Adrenal gland (tissue), 12 donors: ENCODE measurements around the gene CTU2. TPM values are rescaled to one million over a fixed set of nuclear protein-coding genes. Genes with fewer than 3 reads are reported as not detected.

ENCODE experiments used
- DNase-seq, 7 donors: peaks; one replicate each; pipeline ENCODE4 v3.0.0-alpha.2; 2019 to 2020
- H3K27ac ChIP-seq, 5 donors: fragments of 200-600 bp; sonication (generic) in 4 of 5; 1 replicate in 3 of 5; 2 replicates in 2 of 5; pipeline versions ENCODE4 v1.5.1 to v1.8.0; 2016 to 2020; ENCODE audit warnings: mild to moderate bottlenecking in 1 of 5
- H3K27me3 ChIP-seq: fragments of 200-600 bp; 2 replicates; pipeline ENCODE4 v1.8.0; 2021
- H3K36me3 ChIP-seq, 2 donors: fragments of 200-600 bp; replicated peaks in 1 of 2; 1 replicate in 1 of 2; 2 replicates in 1 of 2; pipeline versions ENCODE4 v1.5.1 to v1.8.0; 2018 to 2022
- H3K4me1 ChIP-seq, 2 donors: fragments of 200-600 bp; replicated peaks in 1 of 2; 1 replicate in 1 of 2; 2 replicates in 1 of 2; pipeline versions ENCODE4 v1.5.1 to v1.8.0; 2018 to 2021
- H3K4me3 ChIP-seq, 4 donors: fragments of 200-600 bp; sonication (generic) in 3 of 4; one replicate each; pipeline ENCODE4 v1.5.1; 2016 to 2018
- H3K9me3 ChIP-seq, 3 donors: fragments of 200-600 bp; sonication (generic) in 1 of 3; replicated peaks in 1 of 3; 1 replicate in 2 of 3; 2 replicates in 1 of 3; pipeline versions ENCODE4 v1.5.1 to v1.8.0; 2016 to 2021
- POLR2A ChIP-seq, 2 donors: fragments of 450-650 bp; IDR thresholded peaks; one replicate each; pipeline ENCODE4 v1.6.1; 2017; ENCODE audit warnings: antibody characterized with exemption in 2 of 2, mild to moderate bottlenecking in 2 of 2, moderate library complexity in 1 of 2
- WGBS, 4 donors: extraction: QIAGEN DNeasy Blood & Tissue Kit in 2 of 4; methylation state at CpG; one replicate each; pipeline versions ENCODE4 v1.1.5 to v1.1.7; 2013 to 2017; 5-methylcytosine and 5-hydroxymethylcytosine counted together
- intact Hi-C, 2 donors: fragments of 100-400 bp; cut with DNase I; formaldehyde crosslinking; loops; one replicate each; pipeline versions ENCODE4 v1.14.1 to v1.15.0; 2022 to 2023
- polyA plus RNA-seq, 3 donors: library from polyadenylated mRNA; stranded (reverse); fragments of 200-250 nt in 2 of 3; fragments of 350-450 nt in 1 of 3; fragmentation: Illumina TruSeq in 1 of 3; extraction: RNeasy Lipid Tissue Mini Kit (QIAGEN cat#74804) in 1 of 3; gene quantifications; one replicate each; pipeline ENCODE4 v1.2.3, GENCODE V29; 2013 to 2014
- total RNA-seq, 9 donors: library from RNA; depleted of rRNA in 4 of 9; stranded (reverse); fragments of >200 nt in 4 of 9; fragments of 120-200 nt in 1 of 9; fragmentation: NEBNext Ultra II Directional in 1 of 9; extraction: Animal tissue kit (Norgen Biotek cat#: 25700) in 1 of 9; gene quantifications; one replicate each; pipeline versions ENCODE4 v1.1.0 to v1.2.4, GENCODE V29; 2013 to 2023
- TF ChIP-seq, protein P1 (sequence below), 6 experiments: fragments of 450-650 bp in 4 of 6; fragments of 200-600 bp in 2 of 6; sonication (generic) in 1 of 6; IDR thresholded peaks; 1 replicate in 5 of 6; 2 replicates in 1 of 6; pipeline versions ENCODE4 v1.5.1 to v1.8.0; 2016 to 2021; ENCODE audit warnings: antibody characterized with exemption in 6 of 6, mild to moderate bottlenecking in 2 of 6, moderate library complexity in 1 of 6
- donor health status: healthy with polysubstance abuse.
- donor health status: Bipolar disorder and iron deficiency.
- donor health status: DM: yes; HTN: yes; CAD: no.
- donor health status: DM: no; HTN: no; CAD: no.
- donor health status: DM: no; HTN: no; CAD: no.
- donor health status: DM: yes; HTN: yes; CAD: no.

CTU2 gene
- total and polyA plus RNA-seq, 12 donors: 3.6 to 43.8 (median 14.0) TPM

DNA sequence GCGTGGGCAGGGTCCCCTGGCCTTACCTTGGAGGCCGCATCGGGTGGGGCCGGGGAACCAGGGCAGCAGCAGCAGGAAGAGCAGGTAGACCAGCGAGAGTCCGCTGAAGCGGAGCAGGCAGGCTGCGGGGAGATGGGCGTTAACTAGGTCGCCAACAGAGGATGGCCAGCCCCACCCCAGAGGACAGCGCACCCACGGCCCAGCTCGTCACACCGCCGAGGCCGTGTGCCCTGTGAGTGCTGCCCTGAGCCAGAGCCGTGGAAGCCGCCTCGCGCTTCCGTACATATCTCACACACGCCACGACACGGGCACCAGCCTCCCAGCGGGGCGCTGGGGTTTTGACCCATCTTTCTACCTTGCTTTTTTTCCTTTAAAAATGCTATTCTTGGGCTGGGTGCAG is 43.1 kb downstream of the CTU2 start:
- 96 to 98% (median 97%) methylated on average over 18 to 26 of the region's 26 CpGs for WGBS, 4 donors
- intact Hi-C loops: no loop called here
- Histone ChIP-seq H3K36me3 (no peaks in the 10 kb centered on the region), H3K27ac (no peak overlapping the region), H3K4me1 (peaks cover 0 to 6% of the 10 kb centered on the region in 2 donors), H3K4me3 (no peak overlapping the region), H3K27me3 (no peaks in the 10 kb centered on the region), H3K9me3 (no peaks in the 10 kb centered on the region)
- DNase-seq: no peak
- no peak for TF ChIP-seq POLR2A (IDR thresholded peaks at IDR 0.05)
- TF ChIP-seq, protein P1, sequence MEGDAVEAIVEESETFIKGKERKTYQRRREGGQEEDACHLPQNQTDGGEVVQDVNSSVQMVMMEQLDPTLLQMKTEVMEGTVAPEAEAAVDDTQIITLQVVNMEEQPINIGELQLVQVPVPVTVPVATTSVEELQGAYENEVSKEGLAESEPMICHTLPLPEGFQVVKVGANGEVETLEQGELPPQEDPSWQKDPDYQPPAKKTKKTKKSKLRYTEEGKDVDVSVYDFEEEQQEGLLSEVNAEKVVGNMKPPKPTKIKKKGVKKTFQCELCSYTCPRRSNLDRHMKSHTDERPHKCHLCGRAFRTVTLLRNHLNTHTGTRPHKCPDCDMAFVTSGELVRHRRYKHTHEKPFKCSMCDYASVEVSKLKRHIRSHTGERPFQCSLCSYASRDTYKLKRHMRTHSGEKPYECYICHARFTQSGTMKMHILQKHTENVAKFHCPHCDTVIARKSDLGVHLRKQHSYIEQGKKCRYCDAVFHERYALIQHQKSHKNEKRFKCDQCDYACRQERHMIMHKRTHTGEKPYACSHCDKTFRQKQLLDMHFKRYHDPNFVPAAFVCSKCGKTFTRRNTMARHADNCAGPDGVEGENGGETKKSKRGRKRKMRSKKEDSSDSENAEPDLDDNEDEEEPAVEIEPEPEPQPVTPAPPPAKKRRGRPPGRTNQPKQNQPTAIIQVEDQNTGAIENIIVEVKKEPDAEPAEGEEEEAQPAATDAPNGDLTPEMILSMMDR (IDR thresholded peaks at IDR 0.05): no peak

DNA sequence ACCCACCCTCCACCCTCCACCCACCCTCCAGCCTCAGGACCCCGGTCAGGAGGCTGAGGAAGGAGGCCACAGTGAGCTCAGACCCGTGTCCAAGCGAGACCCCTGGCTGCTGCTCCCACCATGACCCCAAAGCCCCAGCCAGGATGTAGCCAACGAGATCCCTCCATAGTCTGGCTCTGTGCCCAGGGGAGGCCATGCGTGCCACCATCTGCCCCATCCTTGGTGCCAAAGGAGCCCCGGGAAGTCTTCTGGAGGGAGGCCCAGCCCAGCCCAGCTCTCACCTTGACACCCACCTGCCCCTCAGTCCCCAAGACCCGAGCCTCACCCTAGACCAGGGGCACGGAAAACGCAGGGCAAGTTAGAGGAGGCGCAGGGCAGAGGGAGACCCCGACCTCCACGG is 44.6 kb downstream of the CTU2 start:
- H3K4me1 ChIP-seq: no peaks in the 10 kb centered on the region
- TF ChIP-seq POLR2A (IDR thresholded peaks at IDR 0.05): no peak
- TF ChIP-seq, protein P1 (IDR thresholded peaks at IDR 0.05): no peak
- DNase-seq: no peak
- H3K36me3 ChIP-seq: no peaks in the 10 kb centered on the region
- H3K4me3 ChIP-seq: no peak overlapping the region
- no peak overlapping the region for H3K27ac ChIP-seq
- 78 to 85% (median 82%) methylated on average over 9 to 12 of the region's 12 CpGs; no CpG with 5 or more reads in 1 of the 4 donors for WGBS, 4 donors
- intact Hi-C loops: no loop called here
- H3K27me3 ChIP-seq: no peaks in the 10 kb centered on the region
- H3K9me3 ChIP-seq: no peaks in the 10 kb centered on the region

DNA sequence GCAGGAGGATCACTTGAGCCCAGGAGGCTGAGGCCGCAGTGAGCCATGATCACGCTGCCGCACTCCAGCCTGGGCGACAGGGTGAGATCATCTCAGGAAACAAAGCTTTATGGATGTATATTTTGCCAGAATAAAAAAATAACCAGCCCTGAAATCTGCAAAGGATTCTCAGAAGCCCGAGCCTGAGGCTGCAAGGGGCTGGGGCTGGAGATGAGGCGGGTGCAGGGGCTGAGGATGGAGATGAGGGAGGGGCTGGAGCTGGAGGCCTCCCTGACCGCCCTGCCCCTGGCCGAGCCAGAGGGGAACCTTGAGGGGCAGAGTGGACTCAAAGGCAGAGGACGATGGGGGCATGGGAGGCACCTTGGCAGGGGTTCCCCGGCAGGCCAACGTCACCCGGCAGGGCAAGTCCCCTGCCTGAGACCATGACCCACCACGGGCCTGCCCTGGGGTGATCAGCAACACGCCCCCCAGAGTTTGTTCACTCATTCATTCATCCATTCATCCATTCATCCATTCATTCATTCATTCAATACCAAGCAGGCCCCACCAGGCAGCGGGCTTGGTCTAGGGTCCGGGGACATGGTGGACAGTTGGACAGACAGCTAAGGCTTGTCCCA is 46.2 kb downstream of the CTU2 start:
- Histone ChIP-seq H3K27ac (no peak overlapping the region), H3K27me3 (no peaks in the 10 kb centered on the region), H3K4me3 (no peak overlapping the region), H3K4me1 (no peaks in the 10 kb centered on the region), H3K9me3 (no peaks in the 10 kb centered on the region), H3K36me3 (no peaks in the 10 kb centered on the region)
- intact Hi-C loops: no loop called here
- TF ChIP-seq, protein P1 (IDR thresholded peaks at IDR 0.05): no peak
- TF ChIP-seq POLR2A (IDR thresholded peaks at IDR 0.05): no peak
- no peak for DNase-seq
- 88 to 96% (median 92%) methylated on average over 14 to 16 of the region's 16 CpGs for WGBS, 4 donors

DNA sequence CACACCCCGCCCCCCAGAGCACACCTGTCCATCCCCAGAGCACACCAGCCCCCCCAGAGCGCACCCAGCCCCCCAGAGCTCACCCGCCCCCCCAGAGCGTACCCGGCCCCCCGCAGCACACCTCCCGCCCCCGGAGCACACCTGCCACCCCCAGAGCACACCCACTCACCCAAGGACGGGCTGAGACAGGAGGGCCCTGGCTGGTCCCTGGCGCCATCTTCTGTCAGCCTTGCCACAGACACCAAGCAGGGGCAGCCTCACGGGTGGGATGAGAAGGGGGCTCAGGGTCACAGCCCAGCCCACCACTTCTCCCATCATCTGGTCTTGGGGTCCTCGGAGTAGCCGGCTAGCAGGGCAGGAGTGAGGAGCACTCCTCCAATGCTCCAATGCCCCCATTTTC is 46.9 kb downstream of the CTU2 start:
- Histone ChIP-seq H3K4me1 (no peaks in the 10 kb centered on the region), H3K4me3 (no peak overlapping the region), H3K27me3 (no peaks in the 10 kb centered on the region), H3K36me3 (no peaks in the 10 kb centered on the region), H3K9me3 (no peaks in the 10 kb centered on the region), H3K27ac (no peak overlapping the region)
- TF ChIP-seq POLR2A (IDR thresholded peaks at IDR 0.05): no peak
- TF ChIP-seq, protein P1 (IDR thresholded peaks at IDR 0.05): no peak
- DNase-seq: no peak
- WGBS, 4 donors: 75 to 100% (median 83%) methylated on average over 2 to 13 of the region's 13 CpGs; no CpG with 5 or more reads in 1 of the 4 donors
- intact Hi-C loops: no loop called here
